Activated CD8-positive, alpha-beta T cell treated with anti-CD3 and anti-CD28 coated beads, Interleukin-2, amount 10 ng/mL, durations not matched to agents 7 days and 5 days (primary cell): Measurements from ENCODE around the gene ZFP1. TPM values are rescaled to one million over a fixed set of nuclear protein-coding genes. Genes with fewer than 3 reads are reported as not detected.
"Not testable (repeated sequence)": the region's sequence is repeated elsewhere in the genome, so short reads cannot be mapped to it uniquely, and the experiment has no call there.

Experiments used
- ATAC-seq: fragments of 150-1000 bp; cut with Tn5 transposase; one replicate; pipeline ENCODE4 v1.10.0; 2021; ENCODE audit warnings: moderate library complexity
- CTCF ChIA-PET: fragments of 350-600 bp; sonication (Branson Sonifier 250); formaldehyde crosslinking; loops from one replicate; lab custom pipeline; 2021; ENCODE audit warnings: antibody characterized with exemption; lab: Charles Lee
- POLR2A ChIA-PET: fragments of 350-600 bp; sonication (Branson Sonifier 250); formaldehyde crosslinking; loops from one replicate; lab custom pipeline; 2021; ENCODE audit warnings: antibody characterized with exemption; lab: Charles Lee
- DNase-seq: peaks from one replicate; pipeline ENCODE4 v3.0.0-alpha.2; 2020
- H3K27ac Mint-ChIP-seq: one replicate; pipeline ENCODE4 v1.8.0; 2021; ENCODE audit warnings: mild to moderate bottlenecking, mixed read lengths
- H3K27me3 Mint-ChIP-seq: one replicate; pipeline ENCODE4 v1.8.0; 2021; ENCODE audit warnings: low read depth, mixed read lengths
- H3K36me3 Mint-ChIP-seq: one replicate; pipeline ENCODE4 v1.8.0; 2021; ENCODE audit warnings: low read depth, mixed read lengths
- H3K4me1 Mint-ChIP-seq: one replicate; pipeline ENCODE4 v1.8.0; 2021; ENCODE audit warnings: low read depth, mixed read lengths
- H3K4me3 Mint-ChIP-seq: one replicate; pipeline ENCODE4 v1.8.0; 2021; ENCODE audit warnings: mild to moderate bottlenecking, mixed read lengths
- H3K9me3 Mint-ChIP-seq: one replicate; pipeline ENCODE4 v1.8.0; 2022; ENCODE audit warnings: mixed read lengths; ENCODE audit not compliant: insufficient read depth
- total RNA-seq, 2 experiments: library from RNA; stranded (reverse); gene quantifications; one replicate each; pipeline ENCODE4 v1.2.3, GENCODE V29; 2021

Gene ZFP1
- total RNA-seq, 2 experiments from 2014 or later, result 18.3 to 19.5 TPM

- ChIA-PET POLR2A (interaction anchor here (0.9 kb wide), 1 partner anchor 14 kb away, joined by 3 read pairs; no protein-coding TSS in a partner anchor), CTCF (interaction anchor here (1.2 to 4.6 kb wide), 6 partner anchors 37 to 268 kb away, joined by 4 to 46 read pairs (median 5); no protein-coding TSS in a partner anchor)
- H3K9me3 Mint-ChIP-seq, result no peaks in the 10 kb centered on the region
- peaks cover 23% of the 10 kb centered on the region for H3K4me1 Mint-ChIP-seq
- no peak overlapping the region for H3K27ac Mint-ChIP-seq
- H3K4me3 Mint-ChIP-seq, result no peak overlapping the region
- H3K27me3 Mint-ChIP-seq, result peaks cover 24% of the 10 kb centered on the region
- ATAC-seq (no peak), DNase-seq (no peak)
- H3K36me3 Mint-ChIP-seq, result no peaks in the 10 kb centered on the region
Measured at GRCh38 chr16:75196836-75197235, 48.5 kb downstream of the ZFP1 start.

- Mint-ChIP-seq H3K36me3 (no peaks in the 10 kb centered on the region), H3K27me3 (peaks cover 24% of the 10 kb centered on the region), H3K4me3 (no peak overlapping the region), H3K4me1 (peaks cover 25% of the 10 kb centered on the region), H3K9me3 (no peaks in the 10 kb centered on the region), H3K27ac (no peak overlapping the region)
- ChIA-PET CTCF (interaction anchor here (0.6 to 4.6 kb wide), 12 partner anchors 16 to 335 kb away, joined by 3 to 46 read pairs (median 5); no protein-coding TSS in a partner anchor), POLR2A (no interaction called here)
- DNase-seq (no peak), ATAC-seq (no peak)
Measured at GRCh38 chr16:75197522-75198134, 49.3 kb downstream of the ZFP1 start.

- ATAC-seq (no peak), DNase-seq (no peak)
- Mint-ChIP-seq H3K9me3 (no peaks in the 10 kb centered on the region), H3K27ac (no peak overlapping the region), H3K36me3 (no peaks in the 10 kb centered on the region), H3K4me1 (peaks cover 25% of the 10 kb centered on the region), H3K4me3 (no peak overlapping the region), H3K27me3 (peaks cover 24% of the 10 kb centered on the region)
- POLR2A ChIA-PET, result no interaction called here
- CTCF ChIA-PET, result interaction anchor here (0.6 to 6.6 kb wide), 17 partner anchors 8 to 335 kb away, joined by 3 to 63 read pairs (median 7); partner anchors contain the start of gene CTRB1
Measured at GRCh38 chr16:75198135-75198600, 49.8 kb downstream of the ZFP1 start.

- Mint-ChIP-seq H3K27me3 (peaks cover 20% of the 10 kb centered on the region), H3K36me3 (no peaks in the 10 kb centered on the region), H3K27ac (no peak overlapping the region), H3K4me1 (peaks cover 25% of the 10 kb centered on the region), H3K4me3 (no peak overlapping the region), H3K9me3 (no peaks in the 10 kb centered on the region)
- CTCF ChIA-PET, result interaction anchor here (0.8 to 6.6 kb wide), 5 partner anchors 18 to 203 kb away, joined by 3 to 63 read pairs (median 11); partner anchors contain the start of gene CTRB1
- POLR2A ChIA-PET, result no interaction called here
- DNase-seq (no peak), ATAC-seq (no peak)
Measured at GRCh38 chr16:75202069-75202590, 53.8 kb downstream of the ZFP1 start.

- POLR2A ChIA-PET, result interaction anchor here (0.6 kb wide), 1 partner anchor 15 kb away, joined by 3 read pairs; no protein-coding TSS in a partner anchor
- Mint-ChIP-seq H3K9me3 (no peaks in the 10 kb centered on the region), H3K4me3 (no peak overlapping the region), H3K27ac (no peak overlapping the region), H3K27me3 (peaks cover 12% of the 10 kb centered on the region), H3K36me3 (no peaks in the 10 kb centered on the region), H3K4me1 (peaks cover 21% of the 10 kb centered on the region)
- ATAC-seq (no peak), DNase-seq (no peak)
- CTCF ChIA-PET, result interaction anchor here (1.2 to 6.6 kb wide), 3 partner anchors 17 to 262 kb away, joined by 3 to 63 read pairs (median 11); partner anchors contain the start of gene CTRB1
Measured at GRCh38 chr16:75203096-75203495, 54.8 kb downstream of the ZFP1 start.

- ChIA-PET POLR2A (no interaction called here), CTCF (interaction anchor here (1.2 to 6.6 kb wide), 2 partner anchors 16 to 261 kb away, joined by 3 to 63 read pairs; partner anchors contain the start of gene CTRB1)
- no peak overlapping the region for H3K4me3 Mint-ChIP-seq
- peaks cover 7% of the 10 kb centered on the region for H3K27me3 Mint-ChIP-seq
- no peak overlapping the region for H3K27ac Mint-ChIP-seq
- no peaks in the 10 kb centered on the region for H3K36me3 Mint-ChIP-seq
- DNase-seq (no peak), ATAC-seq (no peak)
- no peaks in the 10 kb centered on the region for H3K9me3 Mint-ChIP-seq
- peaks cover 17% of the 10 kb centered on the region for H3K4me1 Mint-ChIP-seq
Measured at GRCh38 chr16:75203667-75204409, 55.5 kb downstream of the ZFP1 start.

GRCh38 chr16:75204410-75204758 lies 56.1 kb downstream of the ZFP1 start:
- Mint-ChIP-seq H3K27ac (no peak overlapping the region), H3K27me3 (peaks cover 6% of the 10 kb centered on the region), H3K36me3 (no peaks in the 10 kb centered on the region), H3K9me3 (no peaks in the 10 kb centered on the region), H3K4me1 (peaks cover 15% of the 10 kb centered on the region), H3K4me3 (no peak overlapping the region)
- ATAC-seq (no peak), DNase-seq (no peak)
- CTCF ChIA-PET, result interaction anchor here (1.2 to 6.6 kb wide), 2 partner anchors 16 to 261 kb away, joined by 3 to 63 read pairs; partner anchors contain the start of gene CTRB1
- POLR2A ChIA-PET, result no interaction called here

- H3K4me1 Mint-ChIP-seq, result peaks cover 14% of the 10 kb centered on the region
- H3K9me3 Mint-ChIP-seq, DNase-seq, H3K27ac Mint-ChIP-seq, ATAC-seq, H3K36me3 Mint-ChIP-seq, H3K27me3 Mint-ChIP-seq, H3K4me3 Mint-ChIP-seq, POLR2A ChIA-PET: not testable (repeated sequence)
- CTCF ChIA-PET, result interaction anchor here (6.6 kb wide), 1 partner anchor 15 kb away, joined by 63 read pairs; the partner anchor contains the start of gene CTRB1
Measured at GRCh38 chr16:75204905-75205304, 56.6 kb downstream of the ZFP1 start.

- POLR2A ChIA-PET, DNase-seq, H3K27ac Mint-ChIP-seq, H3K9me3 Mint-ChIP-seq, H3K36me3 Mint-ChIP-seq, ATAC-seq, H3K4me3 Mint-ChIP-seq, H3K27me3 Mint-ChIP-seq, CTCF ChIA-PET: not testable (repeated sequence)
- peaks cover 14% of the 10 kb centered on the region for H3K4me1 Mint-ChIP-seq
Measured at GRCh38 chr16:75205438-75205837, 57.1 kb downstream of the ZFP1 start.

GRCh38 chr16:75205961-75206748 lies 57.8 kb downstream of the ZFP1 start:
- H3K27ac Mint-ChIP-seq, DNase-seq, H3K27me3 Mint-ChIP-seq, H3K36me3 Mint-ChIP-seq, H3K4me3 Mint-ChIP-seq, ATAC-seq, H3K9me3 Mint-ChIP-seq, POLR2A ChIA-PET, H3K4me1 Mint-ChIP-seq, CTCF ChIA-PET: not testable (repeated sequence)
